Measurements from ENCODE around the gene DRD3. TPM values are rescaled to one million over a fixed set of nuclear protein-coding genes. Genes with fewer than 3 reads are reported as not detected.

The DRD3 gene
- total RNA-seq, 1 experiment from 2014 or later = not detected

DNA sequence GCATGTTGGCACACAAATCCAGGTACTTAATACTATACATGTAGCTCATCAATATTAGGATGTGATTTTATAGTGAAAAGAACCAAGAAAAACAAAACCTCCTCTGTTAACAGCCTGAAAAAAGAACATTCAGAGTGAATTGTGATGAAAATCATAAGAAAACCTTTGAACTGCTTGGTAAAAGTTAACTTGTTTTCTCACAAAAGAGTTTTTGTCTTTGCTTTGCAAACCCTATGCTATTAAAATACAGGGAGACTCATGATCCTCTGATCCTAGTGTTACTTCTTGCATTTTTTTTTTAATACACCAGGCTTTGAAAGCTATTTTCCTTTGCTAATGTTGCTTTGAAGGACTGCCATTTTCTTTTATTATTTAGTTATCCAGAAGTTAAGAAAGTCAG is 98.7 kb downstream of the DRD3 start:
- no peak for DNase-seq
- H3K27me3 ChIP-seq (replicated peaks; ENCODE audit: control insufficient read depth, insufficient read depth, low read length) = no peaks in the 10 kb centered on the region
- H3K36me3 ChIP-seq (ENCODE audit: control insufficient read depth, insufficient read depth, low read length) = peaks cover 3% of the 10 kb centered on the region
- H3K4me1 ChIP-seq = no peaks in the 10 kb centered on the region
- Mint-ChIP-seq H3K36me3 (ENCODE audit: insufficient read depth, unreplicated experiment) (peaks cover 62% of the 10 kb centered on the region), H3K9me3 (ENCODE audit: unreplicated experiment) (no peaks in the 10 kb centered on the region), H3K27ac (ENCODE audit: unreplicated experiment) (no peak overlapping the region), H3K27me3 (ENCODE audit: insufficient read depth, unreplicated experiment) (no peaks in the 10 kb centered on the region), H3K4me3 (ENCODE audit: unreplicated experiment) (no peak overlapping the region), H3K4me1 (ENCODE audit: low read depth, unreplicated experiment) (no peaks in the 10 kb centered on the region)
- H3K4me3 ChIP-seq (ENCODE audit: low read depth, low read length) = no peak overlapping the region
- intact Hi-C loops (cut with micrococcal nuclease; ENCODE audit: unreplicated experiment) = no loop called here
- POLR2A ChIA-PET = no interaction called here
- BruUV-seq (replicated peaks) = no TSS peak
- CTCF ChIA-PET = no interaction called here
- TF ChIP-seq, protein P1, sequence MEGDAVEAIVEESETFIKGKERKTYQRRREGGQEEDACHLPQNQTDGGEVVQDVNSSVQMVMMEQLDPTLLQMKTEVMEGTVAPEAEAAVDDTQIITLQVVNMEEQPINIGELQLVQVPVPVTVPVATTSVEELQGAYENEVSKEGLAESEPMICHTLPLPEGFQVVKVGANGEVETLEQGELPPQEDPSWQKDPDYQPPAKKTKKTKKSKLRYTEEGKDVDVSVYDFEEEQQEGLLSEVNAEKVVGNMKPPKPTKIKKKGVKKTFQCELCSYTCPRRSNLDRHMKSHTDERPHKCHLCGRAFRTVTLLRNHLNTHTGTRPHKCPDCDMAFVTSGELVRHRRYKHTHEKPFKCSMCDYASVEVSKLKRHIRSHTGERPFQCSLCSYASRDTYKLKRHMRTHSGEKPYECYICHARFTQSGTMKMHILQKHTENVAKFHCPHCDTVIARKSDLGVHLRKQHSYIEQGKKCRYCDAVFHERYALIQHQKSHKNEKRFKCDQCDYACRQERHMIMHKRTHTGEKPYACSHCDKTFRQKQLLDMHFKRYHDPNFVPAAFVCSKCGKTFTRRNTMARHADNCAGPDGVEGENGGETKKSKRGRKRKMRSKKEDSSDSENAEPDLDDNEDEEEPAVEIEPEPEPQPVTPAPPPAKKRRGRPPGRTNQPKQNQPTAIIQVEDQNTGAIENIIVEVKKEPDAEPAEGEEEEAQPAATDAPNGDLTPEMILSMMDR (IDR thresholded peaks at IDR 0.05; ENCODE audit: insufficient read depth in 1 of 2, low read depth in 1 of 2, low read length in 1 of 2, severe bottlenecking in 1 of 2, unreplicated experiment in 1 of 2) = no peak
- H3K9me3 ChIP-seq = no peaks in the 10 kb centered on the region

DNA sequence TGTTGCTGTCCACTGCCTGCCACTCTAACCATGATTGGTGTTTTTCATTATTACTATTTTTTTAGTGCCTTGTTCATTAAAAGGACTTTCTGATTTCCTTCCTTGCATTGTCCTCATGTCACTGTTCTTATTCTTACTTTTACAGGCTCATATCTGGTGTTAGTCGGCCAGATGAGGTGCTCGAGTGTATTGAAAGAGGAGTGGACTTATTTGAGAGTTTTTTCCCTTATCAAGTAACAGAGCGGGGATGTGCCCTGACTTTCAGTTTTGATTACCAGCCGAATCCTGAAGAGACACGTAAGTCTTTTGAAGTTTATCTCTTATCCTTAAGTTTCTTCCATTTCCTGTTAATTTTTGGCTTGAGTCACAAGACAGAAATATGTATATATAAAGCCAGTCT is 99.1 kb downstream of the DRD3 start:
- H3K4me3 ChIP-seq (ENCODE audit: low read depth, low read length) = no peak overlapping the region
- Mint-ChIP-seq H3K9me3 (ENCODE audit: unreplicated experiment) (no peaks in the 10 kb centered on the region), H3K4me3 (ENCODE audit: unreplicated experiment) (no peak overlapping the region), H3K27me3 (ENCODE audit: insufficient read depth, unreplicated experiment) (no peaks in the 10 kb centered on the region), H3K27ac (ENCODE audit: unreplicated experiment) (no peak overlapping the region), H3K4me1 (ENCODE audit: low read depth, unreplicated experiment) (no peaks in the 10 kb centered on the region), H3K36me3 (ENCODE audit: insufficient read depth, unreplicated experiment) (peaks cover 65% of the 10 kb centered on the region)
- BruUV-seq (replicated peaks) = no TSS peak
- no peak for DNase-seq
- H3K4me1 ChIP-seq = no peaks in the 10 kb centered on the region
- intact Hi-C loops (cut with micrococcal nuclease; ENCODE audit: unreplicated experiment) = no loop called here
- H3K27me3 ChIP-seq (replicated peaks; ENCODE audit: control insufficient read depth, insufficient read depth, low read length) = no peaks in the 10 kb centered on the region
- TF ChIP-seq, protein P1 (IDR thresholded peaks at IDR 0.05; ENCODE audit: insufficient read depth in 1 of 2, low read depth in 1 of 2, low read length in 1 of 2, severe bottlenecking in 1 of 2, unreplicated experiment in 1 of 2) = no peak
- ChIA-PET CTCF (no interaction called here), POLR2A (no interaction called here)
- peaks cover 3% of the 10 kb centered on the region for H3K36me3 ChIP-seq (ENCODE audit: control insufficient read depth, insufficient read depth, low read length)
- no peaks in the 10 kb centered on the region for H3K9me3 ChIP-seq

DNA sequence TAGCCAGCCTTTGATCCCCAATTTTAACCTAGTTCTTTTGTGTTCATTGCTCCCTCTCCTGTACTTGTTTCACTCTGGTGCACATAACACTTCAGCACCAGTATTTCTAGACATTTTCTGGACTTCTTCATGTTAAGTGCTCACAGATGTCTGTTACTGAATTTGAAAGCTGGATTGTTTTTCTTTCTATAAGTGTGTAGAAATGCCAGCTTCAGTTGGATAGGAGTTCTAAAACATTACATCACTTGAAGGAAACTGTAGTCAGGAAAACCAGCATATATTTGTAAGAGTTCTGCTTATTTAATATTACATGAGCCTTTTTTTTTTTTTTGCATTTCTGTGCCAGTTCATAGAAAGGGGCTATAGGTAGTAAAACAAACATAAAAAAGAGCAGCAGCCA is 100.7 kb downstream of the DRD3 start:
- no TSS peak for BruUV-seq (replicated peaks)
- CTCF ChIA-PET = no interaction called here

More for the DNA sequence above, 100.7 kb downstream of the DRD3 start:
- Mint-ChIP-seq H3K36me3 (ENCODE audit: insufficient read depth, unreplicated experiment) (peaks cover 70% of the 10 kb centered on the region), H3K4me3 (ENCODE audit: unreplicated experiment) (no peak overlapping the region), H3K4me1 (ENCODE audit: low read depth, unreplicated experiment) (peaks cover 6% of the 10 kb centered on the region), H3K27me3 (ENCODE audit: insufficient read depth, unreplicated experiment) (no peaks in the 10 kb centered on the region), H3K27ac (ENCODE audit: unreplicated experiment) (no peak overlapping the region), H3K9me3 (ENCODE audit: unreplicated experiment) (no peaks in the 10 kb centered on the region)
- TF ChIP-seq, protein P1 (IDR thresholded peaks at IDR 0.05; ENCODE audit: insufficient read depth in 1 of 2, low read depth in 1 of 2, low read length in 1 of 2, severe bottlenecking in 1 of 2, unreplicated experiment in 1 of 2) = no peak
- POLR2A ChIA-PET = no interaction called here
- intact Hi-C loops (cut with micrococcal nuclease; ENCODE audit: unreplicated experiment) = no loop called here
- Histone ChIP-seq H3K4me3 (ENCODE audit: low read depth, low read length) (no peak overlapping the region), H3K9me3 (no peaks in the 10 kb centered on the region), H3K36me3 (ENCODE audit: control insufficient read depth, insufficient read depth, low read length) (peaks cover 5% of the 10 kb centered on the region), H3K27me3 (replicated peaks; ENCODE audit: control insufficient read depth, insufficient read depth, low read length) (no peaks in the 10 kb centered on the region), H3K4me1 (no peaks in the 10 kb centered on the region)
- no peak for DNase-seq

Other genes starting within 250 kb of the DRD3 start
- 9.0 and 9.1 TPM in 2 replicates for gene ZDHHC23, start 231.0 kb downstream of the DRD3 start, total RNA-seq (2022)
- gene CCDC191, start 122.5 kb downstream of the DRD3 start, total RNA-seq (2022) = 1.9 and 2.2 TPM in 2 replicates
- 30.7 and 35.7 TPM in 2 replicates for gene QTRT2, start 122.3 kb downstream of the DRD3 start, total RNA-seq (2022)
- not detected in 2 replicates for gene ZNF80, start 58.5 kb upstream of the DRD3 start, total RNA-seq (2022)
- not detected in 2 replicates for gene TIGIT, start 115.0 kb upstream of the DRD3 start, total RNA-seq (2022)